Neural progenitor cell (in vitro differentiated cells): ENCODE results near the gene AREG. TPM values are rescaled to one million over a fixed set of nuclear protein-coding genes. Genes with fewer than 3 reads are reported as not detected.

Experiments
- DNase-seq: peaks from one replicate; pipeline ENCODE4 v3.0.0-alpha.2; 2016; ENCODE audit warnings: low spot score
- H2AFZ ChIP-seq: fragments of 200-600 bp; sonication (generic); replicated peaks from 2 replicates; pipeline ENCODE4 v1.6.1; 2016; ENCODE audit warnings: antibody characterized with exemption
- H3F3A ChIP-seq: fragments of 200-600 bp; sonication (generic); 2 replicates; pipeline ENCODE4 v1.6.1; 2016; ENCODE audit warnings: antibody characterized with exemption, low read depth
- H3K27ac ChIP-seq: fragments of 200-600 bp; sonication (generic); 2 replicates; pipeline ENCODE4 v1.5.1; 2016; ENCODE audit warnings: mild to moderate bottlenecking
- H3K27me3 ChIP-seq: fragments of 200-600 bp; sonication (generic); 2 replicates; pipeline ENCODE4 v1.6.1; 2016; ENCODE audit warnings: mild to moderate bottlenecking, moderate library complexity
- H3K36me3 ChIP-seq: fragments of 200-600 bp; sonication (generic); 2 replicates; pipeline ENCODE4 v1.5.1; 2016
- H3K4me1 ChIP-seq: fragments of 200-600 bp; sonication (generic); 2 replicates; pipeline ENCODE4 v1.6.1; 2016; ENCODE audit warnings: mixed run types
- H3K4me2 ChIP-seq: fragments of 200-600 bp; sonication (generic); 2 replicates; pipeline ENCODE4 v1.6.1; 2016
- H3K4me3 ChIP-seq: fragments of 200-600 bp; sonication (generic); 2 replicates; pipeline ENCODE4 v1.5.1; 2016
- H3K79me2 ChIP-seq: fragments of 200-600 bp; sonication (generic); 2 replicates; pipeline ENCODE4 v1.6.1; 2016; ENCODE audit warnings: low read depth
- H3K9ac ChIP-seq: fragments of 200-600 bp; sonication (generic); 2 replicates; pipeline ENCODE4 v1.6.1; 2016
- H3K9me3 ChIP-seq: fragments of 200-600 bp; sonication (generic); 2 replicates; pipeline ENCODE4 v1.5.1; 2016; ENCODE audit warnings: low read depth
- H4K20me1 ChIP-seq: fragments of 200-600 bp; sonication (generic); 2 replicates; pipeline ENCODE4 v1.6.1; 2016; ENCODE audit warnings: low read depth
- H3K27ac Mint-ChIP-seq: 3 replicates; pipeline ENCODE4 v1.8.0; 2021; ENCODE audit warnings: mixed read lengths
- H3K27me3 Mint-ChIP-seq: 2 replicates; pipeline ENCODE4 v1.8.0; 2022; ENCODE audit warnings: low read depth, mild to moderate bottlenecking, inconsistent platforms, moderate library complexity, mixed read lengths; ENCODE audit not compliant: insufficient read depth
- H3K36me3 Mint-ChIP-seq: 3 replicates; pipeline ENCODE4 v1.8.0; 2021; ENCODE audit warnings: mixed read lengths
- H3K4me1 Mint-ChIP-seq: 3 replicates; pipeline ENCODE4 v1.8.0; 2021; ENCODE audit warnings: mixed read lengths
- H3K4me3 Mint-ChIP-seq: 3 replicates; pipeline ENCODE4 v1.8.0; 2021; ENCODE audit warnings: mild to moderate bottlenecking, moderate library complexity, mixed read lengths
- H3K9me3 Mint-ChIP-seq: 3 replicates; pipeline ENCODE4 v1.8.0; 2020; ENCODE audit warnings: mixed read lengths
- EZH2 ChIP-seq: fragments of 200-600 bp; sonication (generic); IDR thresholded peaks from 2 replicates; pipeline ENCODE4 v1.6.1; 2017; ENCODE audit warnings: antibody characterized with exemption, mild to moderate bottlenecking, moderate library complexity
- EZH2phosphoT487 ChIP-seq: fragments of 200-600 bp; sonication (generic); IDR thresholded peaks from 2 replicates; pipeline ENCODE4 v1.6.1; 2017; ENCODE audit warnings: antibody characterized with exemption
- total RNA-seq: library from RNA; depleted of rRNA; stranded (reverse); fragments of >200 nt; gene quantifications from 2 replicates; pipeline ENCODE4 v1.2.3, GENCODE V29; 2015; ENCODE audit warnings: low replicate concordance
- TF ChIP-seq, protein P1 (sequence below): fragments of 200-600 bp; sonication (generic); IDR thresholded peaks from 2 replicates; pipeline ENCODE4 v1.5.1; 2017; ENCODE audit warnings: antibody characterized with exemption, mild to moderate bottlenecking

AREG gene
- total RNA-seq, 1 donor from 2014 or later: not detected

GRCh38 chr4:74420863-74421262 lies 24.1 kb upstream of the AREG start:
- Mint-ChIP-seq H3K4me1 (no peaks in the 10 kb centered on the region), H3K4me3 (no peak overlapping the region), H3K36me3 (no peaks in the 10 kb centered on the region), H3K27ac (no peak overlapping the region), H3K27me3 (no peaks in the 10 kb centered on the region), H3K9me3 (no peaks in the 10 kb centered on the region)
- DNase-seq: no peak
- Histone ChIP-seq H3K9ac (no peak overlapping the region), H3F3A (no peaks in the 10 kb centered on the region), H3K4me3 (no peak overlapping the region), H3K36me3 (no peaks in the 10 kb centered on the region), H3K27ac (no peak overlapping the region), H3K27me3 (no peaks in the 10 kb centered on the region), H3K79me2 (no peaks in the 10 kb centered on the region), H3K4me2 (no peak overlapping the region), H3K4me1 (no peaks in the 10 kb centered on the region), H4K20me1 (no peaks in the 10 kb centered on the region), H3K9me3 (no peaks in the 10 kb centered on the region), H2AFZ (no peak overlapping the region)
- no peak for TF ChIP-seq EZH2
- TF ChIP-seq, protein P1, sequence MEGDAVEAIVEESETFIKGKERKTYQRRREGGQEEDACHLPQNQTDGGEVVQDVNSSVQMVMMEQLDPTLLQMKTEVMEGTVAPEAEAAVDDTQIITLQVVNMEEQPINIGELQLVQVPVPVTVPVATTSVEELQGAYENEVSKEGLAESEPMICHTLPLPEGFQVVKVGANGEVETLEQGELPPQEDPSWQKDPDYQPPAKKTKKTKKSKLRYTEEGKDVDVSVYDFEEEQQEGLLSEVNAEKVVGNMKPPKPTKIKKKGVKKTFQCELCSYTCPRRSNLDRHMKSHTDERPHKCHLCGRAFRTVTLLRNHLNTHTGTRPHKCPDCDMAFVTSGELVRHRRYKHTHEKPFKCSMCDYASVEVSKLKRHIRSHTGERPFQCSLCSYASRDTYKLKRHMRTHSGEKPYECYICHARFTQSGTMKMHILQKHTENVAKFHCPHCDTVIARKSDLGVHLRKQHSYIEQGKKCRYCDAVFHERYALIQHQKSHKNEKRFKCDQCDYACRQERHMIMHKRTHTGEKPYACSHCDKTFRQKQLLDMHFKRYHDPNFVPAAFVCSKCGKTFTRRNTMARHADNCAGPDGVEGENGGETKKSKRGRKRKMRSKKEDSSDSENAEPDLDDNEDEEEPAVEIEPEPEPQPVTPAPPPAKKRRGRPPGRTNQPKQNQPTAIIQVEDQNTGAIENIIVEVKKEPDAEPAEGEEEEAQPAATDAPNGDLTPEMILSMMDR: no peak
- no peak for TF ChIP-seq EZH2phosphoT487

GRCh38 chr4:74423104-74423503 lies 21.8 kb upstream of the AREG start:
- Mint-ChIP-seq H3K4me3 (no peak overlapping the region), H3K36me3 (no peaks in the 10 kb centered on the region), H3K27me3 (no peaks in the 10 kb centered on the region), H3K27ac (no peak overlapping the region), H3K4me1 (no peaks in the 10 kb centered on the region), H3K9me3 (no peaks in the 10 kb centered on the region)
- Histone ChIP-seq H4K20me1 (no peaks in the 10 kb centered on the region), H3K4me3 (no peak overlapping the region), H3K36me3 (no peaks in the 10 kb centered on the region), H2AFZ (no peak overlapping the region), H3K4me2 (no peak overlapping the region), H3K9me3 (no peaks in the 10 kb centered on the region), H3K27ac (no peak overlapping the region), H3K79me2 (no peaks in the 10 kb centered on the region), H3K27me3 (no peaks in the 10 kb centered on the region), H3K4me1 (no peaks in the 10 kb centered on the region), H3K9ac (no peak overlapping the region), H3F3A (no peaks in the 10 kb centered on the region)
- no peak for DNase-seq
- TF ChIP-seq, protein P1: no peak
- TF ChIP-seq EZH2 (no peak), EZH2phosphoT487 (no peak)

DNA sequence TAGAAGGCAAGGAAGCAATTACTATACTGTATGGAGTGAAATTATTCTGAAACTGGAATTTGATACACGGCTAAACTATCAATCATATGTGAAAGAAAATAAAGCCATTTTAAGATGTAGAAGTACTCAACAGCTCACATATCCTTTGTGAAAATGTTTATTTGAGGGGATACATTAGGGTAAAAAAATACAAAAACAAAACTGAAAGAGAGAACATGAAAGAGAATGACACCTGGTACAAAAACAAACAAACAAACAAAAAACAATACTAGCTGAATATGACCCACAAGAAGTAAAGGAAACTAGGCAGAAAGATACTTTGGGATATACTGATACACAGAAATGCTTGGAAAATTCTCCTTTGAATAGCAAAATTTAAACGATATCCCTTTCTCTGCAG lies 20.8 kb upstream of the AREG start:
- no peaks in the 10 kb centered on the region for H3K9me3 ChIP-seq
- H3K4me3 Mint-ChIP-seq: no peak overlapping the region
- TF ChIP-seq EZH2phosphoT487 (no peak), EZH2 (no peak)
- TF ChIP-seq, protein P1: no peak
- H3K9me3 Mint-ChIP-seq: no peaks in the 10 kb centered on the region
- no peaks in the 10 kb centered on the region for H3F3A ChIP-seq
- no peak for DNase-seq
- H4K20me1 ChIP-seq: no peaks in the 10 kb centered on the region
- no peaks in the 10 kb centered on the region for H3K27me3 Mint-ChIP-seq
- H3K4me2 ChIP-seq: no peak overlapping the region
- H3K27ac Mint-ChIP-seq: no peak overlapping the region
- H2AFZ ChIP-seq: no peak overlapping the region
- no peaks in the 10 kb centered on the region for H3K36me3 ChIP-seq
- H3K79me2 ChIP-seq: no peaks in the 10 kb centered on the region
- H3K4me1 ChIP-seq: no peaks in the 10 kb centered on the region
- H3K27ac ChIP-seq: no peak overlapping the region
- no peaks in the 10 kb centered on the region for H3K4me1 Mint-ChIP-seq
- no peak overlapping the region for H3K9ac ChIP-seq
- H3K36me3 Mint-ChIP-seq: no peaks in the 10 kb centered on the region
- no peaks in the 10 kb centered on the region for H3K27me3 ChIP-seq
- H3K4me3 ChIP-seq: no peak overlapping the region

DNA sequence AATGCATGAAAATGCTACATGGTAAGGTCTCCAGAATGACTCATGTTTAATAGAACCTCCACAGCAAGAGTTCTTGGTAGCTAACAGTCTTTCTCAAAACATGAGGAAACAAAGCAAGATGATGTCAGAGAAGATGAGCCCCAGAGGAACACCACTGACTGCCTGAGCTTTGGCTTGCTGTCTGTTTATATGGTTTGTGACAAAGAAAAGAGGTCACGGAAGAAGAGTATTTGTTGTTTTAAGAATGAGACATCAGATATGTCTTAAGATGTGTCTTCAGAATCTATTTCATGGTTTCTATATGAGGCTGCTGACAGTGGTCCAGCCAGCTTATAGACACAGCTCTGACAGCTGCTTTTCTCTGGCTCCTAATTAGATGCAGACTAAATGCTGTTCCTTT lies 18.8 kb upstream of the AREG start:
- no peak overlapping the region for H3K9ac ChIP-seq
- no peaks in the 10 kb centered on the region for H4K20me1 ChIP-seq
- H3K36me3 Mint-ChIP-seq: no peaks in the 10 kb centered on the region
- no peak overlapping the region for H3K27ac ChIP-seq
- H3K27me3 Mint-ChIP-seq: no peaks in the 10 kb centered on the region
- H3K27me3 ChIP-seq: no peaks in the 10 kb centered on the region
- no peak for DNase-seq
- no peaks in the 10 kb centered on the region for H3K36me3 ChIP-seq
- H2AFZ ChIP-seq: no peak overlapping the region
- no peaks in the 10 kb centered on the region for H3F3A ChIP-seq
- no peaks in the 10 kb centered on the region for H3K4me1 ChIP-seq
- no peaks in the 10 kb centered on the region for H3K9me3 Mint-ChIP-seq
- no peaks in the 10 kb centered on the region for H3K79me2 ChIP-seq
- H3K4me1 Mint-ChIP-seq: no peaks in the 10 kb centered on the region
- no peak overlapping the region for H3K4me2 ChIP-seq
- H3K4me3 ChIP-seq: no peak overlapping the region
- no peak overlapping the region for H3K27ac Mint-ChIP-seq
- H3K9me3 ChIP-seq: no peaks in the 10 kb centered on the region
- no peak overlapping the region for H3K4me3 Mint-ChIP-seq
- TF ChIP-seq EZH2 (no peak), EZH2phosphoT487 (no peak)
- TF ChIP-seq, protein P1: no peak
